Thymus (tissue), 11 donors: ENCODE results near the gene PAM16. TPM values are rescaled to one million over a fixed set of nuclear protein-coding genes. Genes with fewer than 3 reads are reported as not detected.

Experiments
- DNase-seq, 9 donors: peaks; one replicate each; pipeline ENCODE4 v3.0.0-alpha.2; 2013; ENCODE audit warnings: low spot score in 9 of 9, low read depth in 6 of 9, missing footprints in 1 of 9
- H3K27ac ChIP-seq, 2 donors: one replicate each; pipeline ENCODE4 v1.5.1; 2013; ENCODE audit warnings: control low read depth in 1 of 2, low read depth in 1 of 2, low read length in 1 of 2, mild to moderate bottlenecking in 1 of 2, moderate library complexity in 1 of 2
- H3K27me3 ChIP-seq, 2 donors: one replicate each; pipeline ENCODE4 v1.5.1; 2013; ENCODE audit warnings: low read length in 1 of 2; ENCODE audit not compliant: control insufficient read depth in 2 of 2, insufficient read depth in 1 of 2
- H3K36me3 ChIP-seq, 2 donors: one replicate each; pipeline ENCODE4 v1.5.1; 2013; ENCODE audit warnings: low read length in 1 of 2, mild to moderate bottlenecking in 1 of 2, moderate library complexity in 1 of 2; ENCODE audit not compliant: control insufficient read depth in 2 of 2, insufficient read depth in 2 of 2
- H3K4me1 ChIP-seq, 2 donors: one replicate each; pipeline ENCODE4 v1.5.1; 2013; ENCODE audit warnings: low read length in 2 of 2; ENCODE audit not compliant: control insufficient read depth in 2 of 2, insufficient read depth in 2 of 2
- H3K4me3 ChIP-seq, 2 donors: one replicate each; pipeline ENCODE4 v1.5.1; 2013; ENCODE audit warnings: low read length in 2 of 2, control low read depth in 1 of 2, mild to moderate bottlenecking in 1 of 2
- H3K9me3 ChIP-seq, 2 donors: one replicate each; pipeline ENCODE4 v1.5.1; 2013; ENCODE audit warnings: low read length in 1 of 2, mild to moderate bottlenecking in 1 of 2; ENCODE audit not compliant: control insufficient read depth in 2 of 2, insufficient read depth in 1 of 2
- WGBS: extraction: QIAGEN DNeasy Blood & Tissue Kit; methylation state at CpG from one replicate; pipeline ENCODE4 v1.1.7; 2013; 5-methylcytosine and 5-hydroxymethylcytosine counted together
- polyA plus RNA-seq: library from polyadenylated mRNA; stranded (reverse); fragments of 200-250 nt; gene quantifications from one replicate; pipeline ENCODE4 v1.2.3, GENCODE V29; 2013
- total RNA-seq: library from RNA; stranded (reverse); fragments of 120-200 nt; gene quantifications from one replicate; pipeline ENCODE4 v1.2.4, GENCODE V29; 2013
- donor health status: healthy.

Gene PAM16
- total and polyA plus RNA-seq, 2 donors: 33.2 to 86.9 TPM

- Histone ChIP-seq H3K4me1 (peaks cover 4 to 29% of the 10 kb centered on the region in 2 donors), H3K9me3 (peaks cover 0 to 5% of the 10 kb centered on the region in 2 donors), H3K27me3 (peaks cover 42 to 80% of the 10 kb centered on the region in 2 donors), H3K27ac (no peak overlapping the region), H3K36me3 (no peaks in the 10 kb centered on the region), H3K4me3 (no peak overlapping the region)
- 90% methylated on average over 20 of the region's 20 CpGs for WGBS
- DNase-seq: no peak
Observed at GRCh38 chr16:4316864-4317531, 34.1 kb downstream of the PAM16 start.

GRCh38 chr16:4316108-4316863, 34.8 kb downstream of the PAM16 start:
- Histone ChIP-seq H3K36me3 (no peaks in the 10 kb centered on the region), H3K9me3 (peaks cover 0 to 5% of the 10 kb centered on the region in 2 donors), H3K4me1 (peaks cover 4 to 29% of the 10 kb centered on the region in 2 donors), H3K27ac (peak overlapping the region in 1 of 2 donors; percentile 34), H3K27me3 (peaks cover 47 to 87% of the 10 kb centered on the region in 2 donors), H3K4me3 (peak overlapping the region in 1 of 2 donors; percentile 61)
- 8% methylated on average over 93 of the region's 93 CpGs for WGBS
- peak in 1 of 9 donors; percentile 33 for DNase-seq

- Histone ChIP-seq H3K4me3 (peak within 1 kb of the TSS; percentile 18 to 61), H3K36me3 (no peaks in the 10 kb centered on the region), H3K27me3 (peaks cover 47 to 84% of the 10 kb centered on the region in 2 donors), H3K4me1 (peaks cover 4 to 27% of the 10 kb centered on the region in 2 donors), H3K27ac (peak within 1 kb of the TSS; percentile 24 to 34), H3K9me3 (peaks cover 0 to 5% of the 10 kb centered on the region in 2 donors)
- WGBS: 1% methylated on average over 106 of the region's 115 CpGs
- peak in 2 of 9 donors; percentile 57 to 66 for DNase-seq
Observed at GRCh38 chr16:4315186-4316107, 35.7 kb downstream of the PAM16 start, which contains the start of gene GLIS2. GLIS2 (plus strand) TSS chr16:4316067; CDS start chr16:4332281, 16,214 bp downstream.

- H3K9me3 ChIP-seq: peaks cover 0 to 5% of the 10 kb centered on the region in 2 donors
- peak in 1 of 9 donors; percentile 47 for DNase-seq
- peak overlapping the region in 1 of 2 donors; percentile 24 for H3K27ac ChIP-seq
- peaks cover 47 to 77% of the 10 kb centered on the region in 2 donors for H3K27me3 ChIP-seq
- peak overlapping the region; percentile 18 to 61 for H3K4me3 ChIP-seq
- no peaks in the 10 kb centered on the region for H3K36me3 ChIP-seq
- WGBS: 6% methylated on average over 33 of the region's 33 CpGs
- H3K4me1 ChIP-seq: peaks cover 4 to 23% of the 10 kb centered on the region in 2 donors
Observed at GRCh38 chr16:4314532-4315185, 36.5 kb downstream of the PAM16 start.

- DNase-seq: no peak
- no peak overlapping the region for H3K4me3 ChIP-seq
- no peak overlapping the region for H3K27ac ChIP-seq
- peaks cover 47 to 70% of the 10 kb centered on the region in 2 donors for H3K27me3 ChIP-seq
- 16% methylated on average over 43 of the region's 43 CpGs for WGBS
- no peaks in the 10 kb centered on the region for H3K36me3 ChIP-seq
- H3K9me3 ChIP-seq: peaks cover 0 to 5% of the 10 kb centered on the region in 2 donors
- peaks cover 4 to 22% of the 10 kb centered on the region in 2 donors for H3K4me1 ChIP-seq
Observed at GRCh38 chr16:4313563-4314531, 37.3 kb downstream of the PAM16 start.

GRCh38 chr16:4309833-4310266, 41.3 kb downstream of the PAM16 start:
- Histone ChIP-seq H3K4me3 (no peak overlapping the region), H3K36me3 (no peaks in the 10 kb centered on the region), H3K4me1 (peaks cover 12 to 37% of the 10 kb centered on the region in 2 donors), H3K27me3 (peaks cover 27 to 36% of the 10 kb centered on the region in 2 donors), H3K9me3 (peaks cover 0 to 2% of the 10 kb centered on the region in 2 donors), H3K27ac (no peak overlapping the region)
- 56% methylated on average over 11 of the region's 11 CpGs for WGBS
- peak in 2 of 9 donors; percentile 62 to 75 for DNase-seq

- WGBS: 94% methylated on average over 14 of the region's 14 CpGs
- Histone ChIP-seq H3K27ac (peak overlapping the region in 1 of 2 donors; percentile 3), H3K4me1 (peaks cover 12 to 33% of the 10 kb centered on the region in 2 donors)
Observed at GRCh38 chr16:4309102-4309832, 41.9 kb downstream of the PAM16 start.

More at GRCh38 chr16:4309102-4309832, 41.9 kb downstream of the PAM16 start:
- peaks cover 0 to 2% of the 10 kb centered on the region in 2 donors for H3K36me3 ChIP-seq
- no peak for DNase-seq
- H3K27me3 ChIP-seq: peaks cover 23 to 30% of the 10 kb centered on the region in 2 donors
- H3K9me3 ChIP-seq: no peaks in the 10 kb centered on the region
- no peak overlapping the region for H3K4me3 ChIP-seq
